HG03135 (cell line): Measurements from ENCODE around the gene ACTR6.
"Not testable (repeated sequence)": the region's sequence is repeated elsewhere in the genome, so short reads cannot be mapped to it uniquely, and the experiment has no call there.

Source experiments
- ATAC-seq: cut with Tn5 transposase; IDR thresholded peaks from one replicate; pipeline ENCODE4 v1.9.1; 2021; ENCODE audit warnings: mild to moderate bottlenecking, moderate library complexity; ENCODE audit not compliant: unreplicated experiment

ACTR6 gene

DNA sequence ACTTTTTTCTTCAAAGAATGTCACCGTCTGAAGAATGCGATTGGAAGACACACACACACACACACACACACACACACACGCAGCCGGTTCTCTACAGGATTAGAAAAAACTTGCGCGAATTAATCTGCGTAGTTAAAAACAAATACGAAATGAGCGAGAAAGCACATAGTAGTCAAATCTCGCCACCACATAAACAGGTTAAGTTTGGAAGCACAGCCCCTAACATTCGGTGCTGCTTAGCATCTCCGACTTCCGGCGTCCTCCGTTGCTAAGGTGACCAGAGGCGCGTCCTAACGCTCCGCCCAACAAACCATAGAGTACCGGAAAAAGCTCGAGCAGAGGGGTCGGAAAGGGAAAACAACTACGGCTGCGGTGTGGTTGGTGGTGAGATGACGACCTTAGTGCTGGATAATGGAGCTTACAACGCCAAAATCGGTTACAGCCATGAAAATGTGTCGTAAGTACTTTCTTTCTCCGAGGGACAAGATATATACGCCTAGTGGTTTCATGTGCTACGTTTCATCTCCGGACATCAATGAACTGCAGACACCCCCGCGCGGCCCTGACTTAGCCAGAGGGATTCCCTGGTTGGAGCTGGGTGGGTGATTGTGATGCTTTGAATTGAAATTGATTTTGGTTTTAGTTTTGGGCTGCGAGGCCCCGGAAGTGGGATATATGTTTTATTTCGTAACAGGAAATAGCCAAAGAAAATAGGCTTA lies at the start of gene ACTR6:
TSS of gene ACTR6 (plus strand) at position 353 of the 719 bp plus-strand sequence. CDS start at position 390, 37 bp downstream.
- ATAC-seq: peak; percentile 90

GRCh38 chr12:100151769-100152168 lies 48.8 kb upstream of the ACTR6 start:
- no peak for ATAC-seq

DNA sequence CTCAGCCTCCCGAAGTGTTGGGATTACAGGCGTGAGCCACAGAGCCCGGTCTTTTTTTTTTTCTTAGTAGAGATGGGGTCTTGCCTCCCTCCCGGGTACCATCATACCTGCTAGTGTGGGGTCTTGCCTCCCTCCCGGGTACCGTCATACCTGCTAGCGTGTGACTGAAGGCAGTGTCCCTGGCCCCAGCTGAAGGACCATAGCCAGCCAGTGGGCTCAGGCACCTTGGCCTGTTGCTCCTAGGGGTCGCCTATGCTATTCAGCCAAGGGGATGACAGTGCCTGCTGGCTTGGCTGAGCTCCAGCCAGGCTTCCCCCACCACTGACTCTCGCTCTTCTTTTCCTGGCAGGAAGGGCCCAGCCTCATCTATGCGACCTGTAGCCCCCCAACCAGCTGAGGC lies 47.5 kb upstream of the ACTR6 start:
- ATAC-seq: no peak

DNA sequence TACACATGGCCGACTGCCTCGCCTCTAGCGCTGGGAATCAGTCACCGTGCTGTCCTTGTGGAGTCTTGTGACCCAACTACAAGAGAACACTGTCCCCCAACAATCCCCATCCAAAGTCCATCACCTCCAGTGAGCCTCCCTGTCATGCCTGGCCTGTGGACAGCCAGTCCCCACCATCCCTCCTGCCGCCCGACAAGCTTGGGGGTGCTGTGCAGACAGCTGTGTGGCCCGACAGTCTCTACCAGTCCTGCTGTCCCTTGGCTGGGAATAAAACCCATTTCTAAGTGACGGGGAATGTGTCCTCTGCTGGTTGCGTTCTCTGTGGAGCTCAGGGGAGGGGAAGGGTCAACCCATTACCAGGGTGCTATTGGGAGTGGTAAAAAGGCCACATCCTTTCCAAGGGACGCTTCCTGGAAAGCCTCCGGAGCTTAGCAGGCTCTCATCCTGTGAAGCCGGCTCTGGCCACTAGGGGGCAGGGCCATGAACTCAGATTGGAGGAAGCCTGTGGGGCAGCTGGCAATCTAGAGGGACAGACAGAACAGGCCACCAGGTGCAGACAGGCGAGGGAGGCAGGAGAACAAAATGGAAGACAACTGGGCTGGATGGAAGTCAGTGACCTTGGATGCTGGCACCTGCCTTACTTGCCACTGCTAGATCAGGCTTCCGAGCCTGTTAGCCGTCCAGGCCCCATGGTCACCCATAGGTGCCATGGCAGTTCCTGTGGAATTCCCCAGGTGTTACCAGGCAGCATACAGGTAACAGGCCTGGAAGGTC lies 46.0 kb upstream of the ACTR6 start:
- ATAC-seq: no peak

- ATAC-seq: no peak
These were observed 43.7 kb upstream of the ACTR6 start for GRCh38 chr12:100156731-100157426.

GRCh38 chr12:100157427-100157821 lies 43.2 kb upstream of the ACTR6 start:
- ATAC-seq: no peak

DNA sequence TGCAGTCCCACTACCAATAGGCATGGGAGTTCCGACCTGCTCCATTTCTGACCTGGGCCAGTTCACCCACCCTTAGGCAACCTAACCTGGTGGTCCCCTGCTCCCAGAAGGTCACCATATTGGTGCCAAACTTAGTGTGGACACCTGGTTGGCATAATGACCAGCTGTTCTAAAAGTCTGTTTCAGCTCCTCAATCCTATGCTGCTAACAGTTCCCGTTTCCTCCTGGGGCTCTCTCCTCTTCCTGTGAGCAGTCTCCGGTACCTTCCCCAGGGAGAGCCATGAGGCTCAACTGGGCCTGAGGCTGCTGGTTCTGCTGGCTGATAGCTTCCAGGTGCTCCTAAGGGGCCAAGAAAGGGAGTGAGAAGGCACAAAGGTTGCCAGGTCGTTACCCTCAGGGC lies 42.1 kb upstream of the ACTR6 start:
- ATAC-seq: no peak

GRCh38 chr12:100159391-100160104 lies 41.1 kb upstream of the ACTR6 start:
- ATAC-seq: no peak

DNA sequence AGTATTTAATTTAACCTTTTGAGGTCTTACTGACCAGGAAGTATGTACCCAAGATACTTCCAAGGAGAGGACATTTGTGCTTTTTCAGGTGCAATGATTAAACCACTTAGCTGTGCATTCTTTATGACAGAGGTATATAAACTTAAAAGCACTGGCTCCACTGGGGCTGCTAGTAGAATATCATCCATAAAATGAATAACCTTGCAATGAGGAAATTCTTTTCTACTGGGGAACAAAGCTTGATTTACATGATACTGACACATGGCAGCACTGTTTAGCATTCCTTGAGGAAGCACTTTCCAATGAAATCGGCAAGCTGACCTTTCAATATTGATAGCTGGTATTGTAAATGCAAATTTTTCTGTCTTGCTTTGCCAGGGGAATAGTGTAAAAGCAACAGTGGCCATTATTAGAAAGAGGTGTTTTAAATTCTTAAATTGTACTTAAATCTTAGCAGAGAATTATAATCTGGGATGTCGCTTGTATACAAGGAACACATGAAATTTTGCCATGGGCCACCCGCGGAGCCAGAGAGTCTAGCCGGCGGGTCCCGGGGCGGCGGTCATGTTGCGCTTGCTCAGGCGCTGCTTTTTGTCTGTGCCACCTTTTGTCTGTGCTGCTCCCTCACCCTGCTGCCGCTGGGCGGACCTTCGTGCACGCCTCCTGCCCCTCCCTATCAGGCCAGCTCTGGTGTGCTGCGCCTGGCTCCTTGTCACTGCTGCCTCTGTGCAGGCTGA lies 37.0 kb upstream of the ACTR6 start:
- ATAC-seq: peak; percentile 100

DNA sequence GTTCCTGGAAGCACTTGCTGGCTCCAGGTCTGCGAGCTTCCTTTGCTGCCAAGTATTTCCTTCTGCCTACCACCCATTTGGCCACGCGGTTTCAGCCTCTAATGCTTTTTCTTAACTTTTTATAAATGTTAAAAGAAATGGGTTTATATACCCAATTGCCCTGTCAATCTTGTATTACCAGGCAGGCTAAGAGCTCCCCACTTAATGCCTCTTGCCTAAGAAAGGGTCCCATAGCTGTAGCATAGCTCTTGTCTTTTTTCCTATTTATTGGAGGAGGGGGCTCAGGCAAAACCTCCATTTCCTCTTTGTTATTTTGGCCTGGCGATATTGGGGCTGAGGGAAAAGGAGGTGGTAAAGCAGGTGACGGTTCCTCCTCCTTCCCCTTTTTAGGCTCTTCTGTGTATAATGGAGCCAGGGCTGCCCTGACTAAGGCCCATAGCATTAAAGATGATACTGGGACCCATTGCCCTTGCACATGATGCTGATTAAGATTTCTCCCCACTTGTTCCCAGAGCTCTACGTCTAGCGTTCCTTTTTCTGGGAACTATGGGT lies 36.4 kb upstream of the ACTR6 start:
- ATAC-seq: peak; percentile 21

- no peak for ATAC-seq
These were observed 35.3 kb upstream of the ACTR6 start for GRCh38 chr12:100165356-100165755.

DNA sequence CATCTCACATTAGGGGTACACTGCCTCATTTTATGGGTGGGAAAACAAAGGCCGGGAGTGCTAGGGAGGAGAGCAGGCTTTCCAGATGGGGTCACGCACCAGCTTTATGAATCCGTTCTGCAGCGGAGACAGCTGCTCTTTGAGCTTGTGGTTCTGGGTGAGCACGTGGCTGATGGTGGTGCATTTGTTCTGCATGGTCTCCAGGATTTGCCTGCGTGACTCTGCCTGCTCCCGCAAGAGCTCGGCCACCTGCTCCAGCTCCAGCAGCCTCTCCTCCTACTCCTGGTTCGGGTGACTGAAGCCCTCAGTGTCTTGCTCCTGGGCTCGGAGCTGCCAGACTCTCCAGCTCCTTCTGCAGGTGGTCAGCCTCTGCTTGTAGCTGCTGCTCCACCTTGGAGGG lies 34.4 kb upstream of the ACTR6 start:
- ATAC-seq: no peak

GRCh38 chr12:100168562-100168961 lies 32.1 kb upstream of the ACTR6 start:
- no peak for ATAC-seq

DNA sequence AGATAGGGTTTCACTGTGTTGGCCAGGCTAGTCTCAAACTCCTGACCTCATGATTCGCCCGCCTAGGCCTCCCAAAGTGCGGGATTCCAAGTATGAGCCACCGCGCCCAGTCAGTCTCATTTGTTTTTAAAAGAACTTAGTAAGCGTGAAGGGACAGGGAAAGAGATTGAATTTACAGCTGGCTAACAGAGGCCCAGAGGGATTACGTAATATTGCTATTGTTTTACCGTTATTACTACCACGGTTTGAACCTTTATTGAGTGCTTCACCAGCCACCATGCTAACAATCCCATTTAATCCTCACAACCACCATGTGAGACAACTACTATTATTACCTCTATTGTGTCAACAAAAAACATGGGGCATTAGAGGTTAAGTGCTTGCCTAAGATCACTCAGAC lies 31.3 kb upstream of the ACTR6 start:
- ATAC-seq: no peak

GRCh38 chr12:100170313-100170858 lies 30.2 kb upstream of the ACTR6 start:
- ATAC-seq: no peak

GRCh38 chr12:100171248-100171647 lies 29.4 kb upstream of the ACTR6 start:
- ATAC-seq: no peak

GRCh38 chr12:100173111-100173510 lies 27.5 kb upstream of the ACTR6 start:
- no peak for ATAC-seq

DNA sequence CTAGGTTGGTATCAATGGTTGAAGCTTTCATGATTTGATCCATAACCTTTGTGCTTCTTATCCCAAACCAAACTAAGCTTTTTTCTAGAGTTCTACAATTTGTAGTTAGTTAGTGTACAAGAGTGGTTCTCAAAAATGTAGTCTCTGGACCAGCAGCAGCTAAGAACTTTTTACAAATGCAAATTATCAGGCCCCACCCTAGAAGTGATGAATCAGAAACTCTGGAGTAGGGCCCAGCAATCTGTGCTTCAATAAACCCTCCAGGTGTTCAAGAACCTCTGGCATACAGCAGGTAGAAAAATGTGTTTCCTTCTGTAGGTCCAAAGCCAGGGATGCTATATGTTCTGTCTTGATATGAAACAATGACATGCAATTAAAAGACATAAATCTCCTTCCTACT lies 26.1 kb upstream of the ACTR6 start:
- ATAC-seq: no peak

GRCh38 chr12:100176493-100176892 lies 24.1 kb upstream of the ACTR6 start:
- ATAC-seq: not testable (repeated sequence)

GRCh38 chr12:100179252-100179651 lies 21.4 kb upstream of the ACTR6 start:
- no peak for ATAC-seq
